Activated CD4-positive, alpha-beta T cell treated with anti-CD3 and anti-CD28 coated beads, Interleukin-2, amount 50 U/mL, for 16 hours (primary cell): ENCODE data around the gene MIAT.
A peak's percentile ranks its signal among the peaks of the same experiment; 100 is the strongest.
"Not testable (repeated sequence)": the region's sequence is repeated elsewhere in the genome, so short reads cannot be mapped to it uniquely, and the experiment has no call there.

Source experiments
- DNase-seq: peaks from one replicate; pipeline ENCODE4 v3.0.0-alpha.2; 2020

Gene MIAT

GRCh38 chr22:26701323-26701722 lies 43.9 kb downstream of the MIAT start:
- DNase-seq: no peak

GRCh38 chr22:26702906-26703830 lies 45.8 kb downstream of the MIAT start:
- DNase-seq: no peak

GRCh38 chr22:26705379-26705778 lies 48.0 kb downstream of the MIAT start:
- DNase-seq: not testable (repeated sequence)

- DNase-seq: no peak
Observed at GRCh38 chr22:26707090-26707489, 49.7 kb downstream of the MIAT start.

GRCh38 chr22:26707581-26707980 lies 50.2 kb downstream of the MIAT start:
- DNase-seq: no peak

GRCh38 chr22:26708256-26709009 lies 51.0 kb downstream of the MIAT start:
- no peak for DNase-seq

GRCh38 chr22:26709617-26710390 lies 52.4 kb downstream of the MIAT start:
- no peak for DNase-seq

GRCh38 chr22:26711205-26711963 lies 54.0 kb downstream of the MIAT start:
- peak; percentile 2 for DNase-seq

GRCh38 chr22:26712158-26712557 lies 54.8 kb downstream of the MIAT start:
- no peak for DNase-seq

GRCh38 chr22:26713823-26714449 lies 56.5 kb downstream of the MIAT start:
- no peak for DNase-seq

- no peak for DNase-seq
Observed at GRCh38 chr22:26714971-26715370, 57.6 kb downstream of the MIAT start.

- DNase-seq: no peak
Observed at GRCh38 chr22:26715392-26715936, 58.1 kb downstream of the MIAT start.

GRCh38 chr22:26718488-26718887 lies 61.1 kb downstream of the MIAT start:
- DNase-seq: no peak

- DNase-seq: no peak
Observed at GRCh38 chr22:26718905-26719304, 61.5 kb downstream of the MIAT start.

GRCh38 chr22:26722159-26722558 lies 64.8 kb downstream of the MIAT start:
- no peak for DNase-seq

- DNase-seq: no peak
Observed at GRCh38 chr22:26724414-26724813, 67.0 kb downstream of the MIAT start.

- DNase-seq: no peak
Observed at GRCh38 chr22:26725012-26725676, 67.8 kb downstream of the MIAT start.
